ENCODE data around the gene TTC12.
"Not testable (repeated sequence)": the region's sequence is repeated elsewhere in the genome, so short reads cannot be mapped to it uniquely, and the experiment has no call there.

The TTC12 gene

GRCh38 chr11:113286009-113286408, 28.4 kb upstream of the TTC12 start:
- DNase-seq = no peak

DNA sequence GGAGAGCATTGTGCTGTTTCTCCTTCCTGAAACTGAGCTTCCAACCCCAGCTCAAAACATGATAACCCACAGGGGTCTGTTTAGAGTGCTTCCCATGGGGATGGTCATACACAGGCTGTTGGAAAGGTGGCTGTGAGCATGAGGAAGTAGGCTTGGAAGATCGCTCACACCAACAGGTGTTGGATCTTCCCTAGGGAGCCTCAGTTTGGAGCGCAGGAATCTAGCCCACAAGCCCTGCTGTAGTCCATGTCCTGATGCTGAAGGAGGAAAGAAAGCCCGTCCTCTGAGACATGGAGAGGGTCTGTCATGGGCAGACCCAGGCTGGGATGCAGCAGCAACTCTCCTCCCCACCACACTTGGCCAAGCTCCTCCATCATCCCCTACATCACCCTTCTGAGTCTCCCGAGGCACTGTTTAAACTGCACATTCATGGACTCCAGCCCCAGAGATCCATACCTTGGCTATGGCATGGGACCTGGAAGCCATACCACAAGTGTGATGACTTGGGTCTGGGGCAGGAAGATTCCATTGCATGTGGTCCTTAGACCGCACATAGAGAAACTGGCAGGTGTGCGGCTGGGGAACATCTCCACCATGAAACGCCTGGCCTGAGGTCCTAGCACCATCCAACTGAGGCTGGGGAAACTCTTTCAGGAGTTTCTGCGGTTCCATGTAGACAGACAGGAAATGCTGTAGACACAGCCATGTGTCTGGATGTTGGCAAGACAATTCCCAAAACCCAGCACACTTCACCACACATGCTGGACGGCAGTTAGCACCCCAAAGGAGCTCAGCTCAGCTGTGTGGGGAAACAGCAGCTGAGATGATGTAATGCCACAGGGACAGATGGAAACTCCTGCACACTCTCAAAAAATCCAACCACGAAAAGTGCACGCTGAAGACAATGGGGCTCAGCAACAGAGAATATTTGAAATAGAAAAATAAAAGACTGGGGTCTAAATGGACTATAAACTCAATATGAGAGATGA, 27.6 kb upstream of the TTC12 start:
- no peak for DNase-seq

DNA sequence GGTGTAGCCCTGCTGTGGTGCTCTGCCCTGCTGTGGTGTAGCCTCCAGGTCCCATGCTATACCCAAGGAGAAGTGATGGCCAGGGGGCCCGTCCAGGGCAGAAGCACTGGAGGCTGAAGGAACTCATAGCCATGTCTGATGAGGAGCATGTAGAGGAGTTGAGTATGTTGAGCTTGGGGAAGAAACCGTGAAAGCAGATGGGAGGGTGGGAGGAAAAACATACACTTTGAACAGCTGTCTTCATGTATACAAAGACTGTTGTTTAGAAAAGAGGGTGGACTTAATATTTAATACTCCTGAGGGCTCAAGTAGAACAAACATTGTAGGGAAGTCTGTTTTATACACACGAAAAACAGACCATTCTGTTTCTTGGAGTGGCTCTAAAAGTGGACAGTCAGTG, 26.6 kb upstream of the TTC12 start:
- DNase-seq = no peak

DNA sequence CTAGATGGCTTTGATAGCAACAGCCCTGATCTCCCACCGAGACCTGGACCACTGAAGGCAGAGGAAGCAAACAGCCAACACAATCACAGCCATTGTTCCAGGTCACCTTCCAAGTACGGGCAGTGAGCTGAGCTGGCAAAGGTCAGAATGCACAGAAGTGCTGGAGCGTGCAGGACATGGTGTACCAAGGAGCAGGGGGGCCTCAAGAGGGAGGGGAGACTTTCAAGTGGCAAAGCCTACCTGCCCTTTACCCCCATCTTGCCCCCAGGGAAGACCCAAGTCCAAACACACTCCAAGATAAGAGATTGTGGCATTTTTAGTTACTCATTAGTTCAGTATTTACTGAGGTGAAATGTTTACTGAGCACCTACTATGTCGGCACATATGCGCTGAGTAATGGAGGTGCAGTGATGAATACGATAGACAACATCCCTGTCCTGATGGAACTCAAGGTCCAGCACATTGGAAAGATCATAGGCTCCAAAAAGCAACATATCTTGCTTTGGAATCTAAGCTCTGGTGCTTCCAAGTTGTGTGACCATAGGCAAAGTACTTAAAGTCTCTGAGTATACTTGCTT, 26.0 kb upstream of the TTC12 start:
- no peak for DNase-seq

DNA sequence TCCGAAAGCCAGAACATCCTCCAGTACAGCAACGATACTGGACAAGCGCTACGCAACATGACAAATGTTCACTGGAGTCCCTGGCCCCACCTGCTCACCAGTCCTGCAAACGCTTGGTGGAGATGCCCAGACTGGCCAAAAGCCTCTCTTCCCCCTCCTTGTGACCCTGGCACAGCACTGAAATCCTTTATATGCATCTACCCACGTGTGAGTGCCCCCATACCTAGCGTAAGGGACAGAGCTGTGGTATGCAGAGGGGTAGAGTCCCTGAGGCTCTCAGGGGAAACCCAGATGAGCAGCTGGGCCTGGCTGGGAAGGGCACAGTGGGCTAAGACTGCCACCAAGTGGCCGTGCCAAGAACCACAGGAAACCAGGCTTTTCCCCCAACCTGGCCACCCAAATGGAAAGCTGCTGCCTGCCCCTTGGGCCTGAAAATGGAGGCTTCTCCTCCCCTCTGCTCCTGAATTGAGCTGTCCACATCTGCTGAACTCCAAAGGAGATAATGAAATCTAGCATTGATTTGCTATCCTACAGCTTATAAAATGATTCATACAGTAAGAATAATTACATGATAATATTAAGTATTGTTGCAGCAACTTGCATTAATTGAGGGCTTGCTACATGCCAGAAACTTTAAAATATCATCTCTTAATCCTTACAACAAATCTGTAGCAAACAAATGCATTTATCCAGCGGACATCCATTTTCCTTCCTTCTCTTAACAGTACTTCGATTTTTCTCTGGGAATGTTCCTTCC, 24.8 kb upstream of the TTC12 start:
- peak; percentile 55 for DNase-seq

GRCh38 chr11:113293936-113294335, 20.4 kb upstream of the TTC12 start:
- no peak for DNase-seq

DNA sequence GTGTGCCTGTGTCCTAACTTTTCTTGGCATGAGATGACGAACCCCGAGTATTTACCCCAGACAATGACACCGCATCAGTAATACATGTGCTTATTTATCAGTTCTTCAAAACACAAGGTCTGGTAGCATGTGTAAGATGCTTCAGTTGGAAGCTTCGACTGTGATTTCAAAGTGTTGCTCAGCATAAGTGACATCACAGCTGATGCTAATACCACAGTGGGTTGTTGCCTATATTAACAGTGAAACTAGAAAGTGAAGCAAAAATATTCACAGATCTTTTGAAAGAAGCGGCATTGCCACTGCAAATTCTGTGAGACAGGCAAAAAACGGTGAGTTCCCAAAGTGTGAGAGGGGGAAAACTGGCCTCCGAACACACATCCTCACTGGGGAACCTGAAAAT, 18.4 kb upstream of the TTC12 start:
- DNase-seq = no peak

- no peak for DNase-seq
Observed at GRCh38 chr11:113296447-113297205, 17.8 kb upstream of the TTC12 start.

DNA sequence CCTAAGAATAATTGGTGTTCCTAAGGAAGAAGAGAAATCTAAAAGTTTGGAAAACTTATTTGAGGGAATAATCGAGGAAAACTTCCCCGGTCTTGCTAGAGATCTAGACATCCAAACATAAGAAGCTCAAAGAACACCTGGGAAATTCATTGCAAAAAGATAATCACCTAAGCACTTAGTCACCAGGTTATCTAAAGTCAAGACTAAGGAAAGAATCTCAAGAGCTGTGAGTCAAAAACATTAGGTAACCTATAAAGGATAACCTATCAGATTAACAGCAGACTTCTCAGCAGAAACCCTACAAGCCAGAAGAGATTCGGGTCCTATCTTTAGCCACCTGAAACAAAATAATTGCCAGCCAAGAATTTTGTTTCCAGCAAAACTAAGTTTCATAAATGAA, 15.9 kb upstream of the TTC12 start:
- DNase-seq = not testable (repeated sequence)

DNA sequence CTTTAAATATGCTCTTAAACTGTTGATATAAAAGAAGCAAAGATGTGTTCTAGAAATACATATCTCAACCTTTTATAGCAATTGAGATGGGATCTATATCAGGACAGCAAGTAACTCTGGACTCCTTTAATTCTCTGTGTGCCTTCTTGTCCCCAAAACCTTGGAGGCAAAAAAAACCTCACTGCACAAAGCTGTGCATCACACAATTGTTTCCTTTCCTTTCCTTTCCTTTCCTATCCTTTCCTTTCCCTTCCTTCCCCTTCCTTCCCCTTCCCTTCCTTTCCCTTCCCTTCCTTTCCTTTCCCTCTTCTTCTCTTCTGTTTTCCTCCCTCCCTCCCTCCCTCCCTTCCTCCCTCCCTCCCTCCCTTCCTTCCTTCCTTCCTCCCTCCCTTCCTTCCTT, 9.5 kb upstream of the TTC12 start:
- DNase-seq = no peak

DNA sequence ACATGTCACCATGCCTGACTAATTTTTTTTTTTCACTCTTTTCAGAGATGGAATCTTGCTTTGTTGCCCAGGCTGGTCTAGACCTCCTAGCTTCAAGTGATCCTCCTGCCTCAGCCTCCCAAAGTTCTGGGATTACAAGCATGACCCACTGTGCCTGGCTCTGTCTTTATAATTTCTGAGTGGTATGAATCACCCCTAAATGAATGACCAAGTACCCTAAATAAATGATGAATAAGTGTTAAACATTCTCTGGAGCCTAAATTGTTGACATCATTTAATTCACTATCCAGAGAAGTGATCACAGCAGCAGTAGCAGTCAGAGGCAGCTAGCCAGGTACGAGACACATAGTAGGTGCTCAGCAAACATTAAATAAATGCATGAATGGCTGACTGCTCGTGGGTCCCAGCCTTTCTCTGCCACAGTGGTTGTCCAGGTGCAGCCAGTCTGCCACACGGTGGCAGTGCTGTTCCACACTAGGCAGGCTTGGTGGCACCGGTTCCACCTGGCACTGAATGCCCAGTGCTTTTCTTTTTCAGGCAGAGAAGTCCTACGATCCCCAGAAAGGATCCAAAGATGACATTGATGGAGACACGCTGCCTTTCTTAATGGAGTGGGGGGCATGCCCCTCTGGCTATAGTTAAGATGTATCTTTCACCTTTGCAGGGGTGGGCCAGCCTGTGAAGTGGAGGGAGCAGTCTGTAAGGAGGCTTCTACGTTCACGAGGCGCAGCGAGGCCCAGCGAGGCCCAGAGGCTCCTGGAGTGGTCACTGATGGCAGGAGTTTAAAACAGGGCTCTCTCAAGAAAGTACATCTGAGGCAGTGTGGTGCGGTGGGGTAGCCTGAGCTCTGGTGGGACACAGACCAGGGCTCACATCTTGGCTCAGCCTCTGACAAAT, 8.7 kb upstream of the TTC12 start:
- peak; percentile 67 for DNase-seq

GRCh38 chr11:113308601-113309000, 5.8 kb upstream of the TTC12 start:
- no peak for DNase-seq

DNA sequence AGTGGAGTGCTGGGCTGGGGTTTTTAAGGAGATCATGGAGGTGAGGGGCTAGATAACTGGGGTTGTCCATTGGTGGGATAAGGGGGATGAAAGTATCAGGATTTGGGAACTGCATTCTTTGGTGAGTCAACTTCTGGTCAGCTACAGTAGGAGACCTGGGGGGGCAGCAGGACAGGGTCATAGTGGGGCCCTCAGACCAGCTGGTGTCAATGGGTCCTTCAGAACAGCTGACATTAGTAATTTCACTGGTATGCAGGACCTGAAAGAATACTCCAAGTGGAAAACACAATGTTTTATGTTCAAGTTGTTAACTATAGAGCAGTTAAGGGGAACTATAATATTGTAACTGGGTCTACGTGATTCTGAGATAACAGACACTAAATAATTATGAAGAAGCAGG, 2.8 kb upstream of the TTC12 start:
- DNase-seq = no peak

DNA sequence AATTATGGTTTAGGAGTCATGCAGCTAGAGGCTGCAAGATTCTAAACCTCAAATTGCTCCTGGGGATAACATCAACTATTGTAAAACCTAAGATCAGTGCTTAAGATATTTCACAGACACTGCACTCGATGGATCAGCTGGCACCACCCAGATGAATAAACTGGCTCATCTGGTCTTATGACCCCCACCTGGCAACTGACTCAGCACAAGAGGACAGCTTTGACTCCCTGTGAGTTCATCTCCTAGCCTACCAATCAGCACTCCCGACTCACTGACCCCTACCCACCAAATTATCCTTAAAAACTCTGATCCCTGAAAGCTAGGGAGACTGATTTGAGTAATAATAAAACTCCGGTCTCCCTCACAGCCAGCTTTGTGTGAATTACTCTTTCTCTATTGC, 782 bp upstream of the TTC12 start:
- DNase-seq = peak; percentile 26

- no peak for DNase-seq
Observed at GRCh38 chr11:113314065-113314388, 356 bp upstream of the TTC12 start.

DNA sequence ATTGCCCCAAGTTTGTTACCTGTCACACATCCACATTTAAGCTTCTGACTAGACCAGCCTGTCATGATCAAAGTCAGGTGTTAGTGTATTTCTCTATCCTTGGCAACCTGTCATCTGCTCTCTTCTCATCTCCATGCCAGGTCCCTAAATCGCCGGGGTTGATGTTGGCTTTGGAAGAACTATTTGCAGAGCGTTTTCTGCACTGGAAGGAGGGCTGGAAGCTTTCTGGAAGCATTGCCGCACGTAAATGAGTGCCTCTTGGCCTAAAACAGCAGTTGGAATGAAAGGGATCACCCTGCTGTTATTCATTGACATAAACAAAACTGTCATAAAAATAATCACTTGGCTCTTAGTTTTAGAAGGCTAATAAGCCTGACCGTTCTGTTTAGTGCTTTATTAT, 1.4 kb downstream of the TTC12 start:
- no peak for DNase-seq

DNA sequence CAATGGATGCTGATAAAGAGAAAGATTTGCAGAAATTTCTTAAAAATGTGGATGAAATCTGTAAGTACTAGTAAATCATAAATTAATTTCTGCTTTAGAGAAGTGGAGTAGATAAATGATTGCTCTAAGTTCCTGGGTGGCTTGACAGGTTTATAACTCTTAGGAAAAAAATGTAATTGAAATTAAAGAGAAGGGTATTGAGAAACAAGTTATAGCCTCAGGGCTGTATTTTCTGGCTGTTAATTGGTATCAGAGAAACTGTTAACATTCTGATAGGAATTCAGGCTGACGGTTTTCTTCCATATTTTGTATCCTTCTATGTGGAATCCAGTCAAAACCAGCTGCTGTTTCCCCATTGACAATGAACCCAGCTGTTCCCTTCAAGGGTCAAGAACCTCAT, 1.9 kb downstream of the TTC12 start:
- DNase-seq = no peak

- DNase-seq = peak; percentile 86
Observed at GRCh38 chr11:113317339-113317738, 3.0 kb downstream of the TTC12 start.

- no peak for DNase-seq
Observed at GRCh38 chr11:113319085-113319484, 4.7 kb downstream of the TTC12 start.

GRCh38 chr11:113322158-113322557, 7.8 kb downstream of the TTC12 start:
- no peak for DNase-seq

DNA sequence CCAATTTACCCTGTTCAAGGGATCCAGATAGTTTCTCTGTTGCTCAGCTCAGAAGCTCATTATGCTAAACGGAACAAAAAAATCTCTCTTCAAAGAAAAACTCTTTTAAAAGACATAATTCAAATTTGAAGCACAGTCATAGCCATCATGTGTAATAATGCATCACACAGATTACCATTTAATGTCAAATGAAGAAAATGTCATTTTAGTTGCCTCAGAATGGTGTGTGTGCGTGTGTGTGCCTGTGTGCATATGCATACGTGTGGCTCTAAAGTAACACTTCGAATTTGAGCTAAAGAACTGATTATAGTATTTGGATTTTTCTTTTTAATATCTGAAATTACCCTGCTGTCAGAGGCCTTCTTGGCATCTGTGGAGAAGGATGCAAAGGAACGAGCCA, 9.9 kb downstream of the TTC12 start:
- DNase-seq = no peak

GRCh38 chr11:113329725-113330124, 15.3 kb downstream of the TTC12 start:
- DNase-seq = no peak

Measured in NCI-H510A treated with DMSO at 0.1 percent for 48 hours (cell line).